ENCODE results near the gene BICC1.

- TF ChIP-seq, protein P1, sequence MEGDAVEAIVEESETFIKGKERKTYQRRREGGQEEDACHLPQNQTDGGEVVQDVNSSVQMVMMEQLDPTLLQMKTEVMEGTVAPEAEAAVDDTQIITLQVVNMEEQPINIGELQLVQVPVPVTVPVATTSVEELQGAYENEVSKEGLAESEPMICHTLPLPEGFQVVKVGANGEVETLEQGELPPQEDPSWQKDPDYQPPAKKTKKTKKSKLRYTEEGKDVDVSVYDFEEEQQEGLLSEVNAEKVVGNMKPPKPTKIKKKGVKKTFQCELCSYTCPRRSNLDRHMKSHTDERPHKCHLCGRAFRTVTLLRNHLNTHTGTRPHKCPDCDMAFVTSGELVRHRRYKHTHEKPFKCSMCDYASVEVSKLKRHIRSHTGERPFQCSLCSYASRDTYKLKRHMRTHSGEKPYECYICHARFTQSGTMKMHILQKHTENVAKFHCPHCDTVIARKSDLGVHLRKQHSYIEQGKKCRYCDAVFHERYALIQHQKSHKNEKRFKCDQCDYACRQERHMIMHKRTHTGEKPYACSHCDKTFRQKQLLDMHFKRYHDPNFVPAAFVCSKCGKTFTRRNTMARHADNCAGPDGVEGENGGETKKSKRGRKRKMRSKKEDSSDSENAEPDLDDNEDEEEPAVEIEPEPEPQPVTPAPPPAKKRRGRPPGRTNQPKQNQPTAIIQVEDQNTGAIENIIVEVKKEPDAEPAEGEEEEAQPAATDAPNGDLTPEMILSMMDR (IDR thresholded peaks at IDR 0.05): no peak
- TF ChIP-seq POLR2AphosphoS5 (IDR thresholded peaks at IDR 0.05): no peak
- no peak for TF ChIP-seq EP300 (IDR thresholded peaks at IDR 0.05)
These were observed 34.8 kb upstream of the BICC1 start for GRCh38 chr10:58477902-58478301.

Data from upper lobe of left lung (tissue), 4 donors.